GM12875 (cell line): ENCODE measurements around the gene C3AR1.
"Not testable (repeated sequence)": the region's sequence is repeated elsewhere in the genome, so short reads cannot be mapped to it uniquely, and the experiment has no call there.

Experiments
- H3K4me3 ChIP-seq: one replicate; pipeline ENCODE4 v1.5.1; 2011; ENCODE audit warnings: low read depth, low read length, control low read depth
- CTCF ChIP-seq: IDR thresholded peaks from 2 replicates; pipeline ENCODE4 v1.5.1; 2011; ENCODE audit warnings: low read depth, mild to moderate bottlenecking, control low read depth, inconsistent platforms, low read length, moderate library complexity, borderline replicate concordance; ENCODE audit not compliant: insufficient read depth

Gene C3AR1

DNA sequence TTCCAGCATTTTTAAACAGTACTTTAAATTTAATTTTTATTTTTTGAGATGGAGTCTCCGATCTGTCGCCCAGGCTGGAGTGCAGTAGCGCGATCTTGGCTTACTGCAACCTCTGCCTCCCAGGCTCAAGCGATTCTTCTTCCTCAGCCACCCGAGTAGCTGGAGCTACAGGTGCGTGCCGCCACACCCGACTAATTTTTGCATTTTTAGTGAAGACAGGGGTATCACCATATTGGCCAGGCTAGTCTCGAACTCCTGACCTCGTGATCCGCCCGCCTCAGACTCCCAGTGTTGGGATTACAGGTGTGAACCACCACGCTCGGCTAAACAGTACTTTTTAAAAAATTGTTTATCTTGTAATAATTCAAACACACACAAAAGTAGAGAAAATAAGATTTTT lies 37.9 kb downstream of the C3AR1 start:
- no peak for TF ChIP-seq CTCF

GRCh38 chr12:8027856-8028255 lies 38.3 kb downstream of the C3AR1 start:
- H3K4me3 ChIP-seq: no peak overlapping the region
- no peak for TF ChIP-seq CTCF

More for the DNA sequence above, 37.9 kb downstream of the C3AR1 start:
- H3K4me3 ChIP-seq: no peak overlapping the region

DNA sequence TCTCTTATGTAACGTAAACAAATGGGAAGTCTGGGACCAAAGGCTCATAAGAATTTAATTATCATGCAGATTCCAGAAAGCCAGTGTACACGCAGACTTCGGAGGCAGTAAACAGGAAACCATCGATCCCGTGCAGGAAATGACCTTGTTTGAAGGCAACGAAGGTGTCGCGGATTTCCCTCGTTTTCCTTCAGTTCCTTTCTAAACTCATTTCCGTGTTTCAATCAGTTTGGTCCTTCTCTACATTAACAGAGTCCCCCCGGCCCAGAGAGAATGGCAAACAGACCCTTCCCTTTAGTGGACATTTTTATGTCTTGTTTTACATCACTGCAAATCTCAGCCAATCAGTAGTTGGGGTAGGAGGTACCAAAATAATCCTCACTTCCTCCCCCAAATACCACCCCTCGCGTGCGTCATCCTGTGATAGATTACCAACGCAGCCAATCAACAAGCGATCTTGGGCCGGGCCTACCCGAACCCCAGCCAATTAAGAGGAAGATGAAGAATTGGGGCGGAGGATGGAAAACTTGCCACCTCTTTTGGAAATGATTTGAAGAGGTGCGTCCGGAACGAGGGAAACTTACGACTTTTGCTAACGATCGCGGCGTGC lies 39.8 kb downstream of the C3AR1 start:
- H3K4me3 ChIP-seq: peak overlapping the region; percentile 74
- TF ChIP-seq CTCF: no peak

DNA sequence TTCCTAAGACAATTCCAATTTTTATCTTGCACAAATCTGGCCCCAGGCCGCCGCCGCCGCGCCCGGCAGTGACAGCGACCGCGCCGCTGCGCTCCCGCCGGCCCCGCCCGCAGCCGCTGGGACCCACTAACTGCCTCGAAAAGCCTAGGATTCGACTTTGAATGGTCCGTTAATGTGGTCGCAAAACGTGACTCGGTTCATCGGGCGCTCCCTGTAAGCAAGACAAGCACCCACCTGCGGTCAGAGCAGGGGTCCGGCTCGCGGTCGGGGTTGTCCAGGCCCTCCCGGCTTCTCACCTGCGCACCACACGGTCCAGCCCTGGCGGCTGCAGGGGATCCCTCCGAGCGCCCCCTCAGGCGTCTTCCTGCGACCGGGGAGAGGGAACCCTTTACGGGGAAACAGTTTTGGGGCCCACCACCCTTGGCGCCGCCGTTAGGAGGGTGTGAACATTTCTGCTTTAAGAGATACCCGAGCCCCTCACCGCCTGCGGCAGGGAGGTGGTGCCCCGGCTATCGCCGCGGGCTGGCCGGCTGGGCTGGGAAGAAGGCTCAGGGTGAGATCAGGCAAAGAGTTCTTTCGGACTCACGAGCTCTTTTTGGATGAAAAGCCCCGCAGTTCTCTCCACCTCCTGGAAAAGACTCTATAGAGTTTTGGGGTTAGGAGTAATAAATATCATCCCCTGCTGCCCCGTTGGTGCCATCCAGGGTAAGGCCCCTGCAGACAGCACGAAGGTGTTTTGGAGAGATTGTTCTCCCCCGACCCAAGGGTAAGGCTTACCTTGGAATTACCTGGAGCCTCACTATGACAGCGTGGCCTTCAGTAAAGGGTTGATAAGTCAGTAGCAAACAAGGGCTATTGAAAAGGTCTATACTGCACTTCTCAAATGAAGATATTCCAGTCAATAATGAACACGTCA lies 47.2 kb downstream of the C3AR1 start:
- no peak for TF ChIP-seq CTCF
- H3K4me3 ChIP-seq: no peak overlapping the region

DNA sequence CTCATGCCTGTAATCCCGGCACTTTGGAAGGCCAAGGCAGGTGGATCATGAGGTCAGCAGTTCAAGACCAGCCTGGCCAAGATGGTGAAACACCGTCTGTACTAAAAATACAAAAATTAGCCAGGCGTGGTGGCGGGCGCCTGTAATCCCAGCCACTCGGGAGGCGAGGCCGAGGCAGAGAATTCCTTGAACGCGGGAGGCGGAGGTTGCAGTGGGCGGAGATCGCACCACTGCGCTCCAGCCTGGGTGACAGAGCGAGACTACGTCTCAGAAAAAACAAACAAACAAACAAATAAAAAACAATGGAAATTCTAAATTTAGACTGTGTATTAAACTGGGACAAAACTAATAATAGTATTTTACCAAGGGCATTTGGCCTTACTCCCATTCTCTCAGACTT lies 47.9 kb downstream of the C3AR1 start:
- H3K4me3 ChIP-seq: not testable (repeated sequence)

- no peak for TF ChIP-seq CTCF
- no peak overlapping the region for H3K4me3 ChIP-seq
Observed at GRCh38 chr12:8014836-8015235, 51.3 kb downstream of the C3AR1 start.

DNA sequence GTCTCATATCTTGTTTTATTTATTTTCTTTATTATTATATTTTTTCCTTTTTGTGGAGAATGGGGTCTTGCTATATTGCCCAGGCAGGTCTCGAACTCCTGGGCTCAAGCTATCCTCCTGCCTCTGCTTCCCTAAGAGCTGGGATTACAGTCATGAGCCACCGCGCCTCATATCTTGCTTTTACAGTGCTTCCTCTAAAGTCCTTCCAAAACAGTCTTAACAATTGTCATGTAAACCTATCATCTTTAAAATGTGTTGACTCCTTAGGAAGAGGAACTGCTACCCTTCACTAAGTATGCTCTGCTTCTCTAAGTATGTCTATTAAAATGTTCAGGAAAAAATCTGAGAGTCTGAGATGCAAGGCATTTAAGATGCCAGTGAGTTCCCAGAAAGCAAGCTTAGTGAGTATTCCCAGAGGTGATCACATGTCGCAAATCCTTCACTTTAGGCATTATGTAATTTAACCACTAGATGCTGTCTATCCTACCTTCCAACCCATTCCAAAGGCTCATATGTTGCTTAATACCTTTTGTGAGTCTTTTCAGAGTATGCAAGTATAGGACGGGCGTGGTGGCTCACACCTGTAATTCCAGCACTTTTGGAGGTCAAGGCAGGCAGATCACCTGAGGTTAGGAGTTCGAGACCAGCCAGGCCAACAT lies 53.4 kb downstream of the C3AR1 start:
- no peak overlapping the region for H3K4me3 ChIP-seq
- TF ChIP-seq CTCF: no peak
